IPS DF 6.9 (cell line): ENCODE measurements around the gene PDP2.
"Not testable (repeated sequence)": the region's sequence is repeated elsewhere in the genome, so short reads cannot be mapped to it uniquely, and the experiment has no call there.

Experiments used
- DNase-seq: peaks from one replicate; pipeline ENCODE4 v3.0.0-alpha.2; 2013; ENCODE audit warnings: low read depth, low spot score
- H3K27ac ChIP-seq: one replicate; pipeline ENCODE4 v1.5.1; 2013; ENCODE audit warnings: low read length, control low read depth
- H3K27me3 ChIP-seq: 2 replicates; pipeline ENCODE4 v1.6.1; 2013; ENCODE audit warnings: mild to moderate bottlenecking, low read length; ENCODE audit not compliant: control insufficient read depth, insufficient read depth
- H3K36me3 ChIP-seq: 2 replicates; pipeline ENCODE4 v1.6.1; 2013; ENCODE audit warnings: low read length; ENCODE audit not compliant: control insufficient read depth, insufficient read depth
- H3K4me1 ChIP-seq: 2 replicates; pipeline ENCODE4 v1.6.1; 2013; ENCODE audit warnings: low read length; ENCODE audit not compliant: control insufficient read depth, insufficient read depth
- H3K4me3 ChIP-seq: 2 replicates; pipeline ENCODE4 v1.5.1; 2013; ENCODE audit warnings: mild to moderate bottlenecking, low read length
- H3K9me3 ChIP-seq: 2 replicates; pipeline ENCODE4 v1.6.1; 2013; ENCODE audit warnings: low read length, inconsistent platforms; ENCODE audit not compliant: control insufficient read depth, insufficient read depth
- WGBS: extraction: QIAGEN DNeasy Blood & Tissue Kit; methylation state at CpG from one replicate; pipeline ENCODE4 v1.1.7; 2013; ENCODE audit warnings: mixed read lengths, missing lambda C conversion rate; ENCODE audit not compliant: insufficient read length, insufficient coverage; 5-methylcytosine and 5-hydroxymethylcytosine counted together

PDP2 gene

DNA sequence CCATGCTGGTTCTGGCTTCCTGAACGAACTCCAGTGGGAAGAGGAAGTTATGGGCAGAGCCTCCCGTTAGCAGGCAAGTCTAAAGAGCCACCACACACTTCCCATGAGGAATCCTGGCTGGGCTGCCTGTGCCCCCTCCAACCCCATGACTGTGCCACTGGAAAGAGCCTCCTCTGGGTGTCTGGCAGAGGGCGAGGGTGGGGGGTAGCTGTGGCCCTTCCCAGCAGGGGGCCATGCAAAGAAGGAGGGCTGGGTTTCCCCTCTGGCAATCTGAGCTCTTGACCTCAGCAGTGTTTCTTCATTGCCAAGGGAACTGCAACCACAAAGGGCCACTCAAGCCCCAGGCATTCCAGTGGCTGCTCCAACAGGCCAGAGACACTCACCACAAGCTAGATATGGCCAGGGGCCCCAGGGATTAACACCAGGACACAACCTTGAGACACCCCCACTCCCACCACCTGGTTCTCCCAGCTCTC, 46.7 kb downstream of the PDP2 start:
- no peak overlapping the region for H3K4me3 ChIP-seq
- H3K27me3 ChIP-seq: peaks cover 14% of the 10 kb centered on the region
- no peaks in the 10 kb centered on the region for H3K36me3 ChIP-seq
- no CpG with 5 or more reads among the region's 3 CpGs for WGBS
- DNase-seq: no peak
- H3K27ac ChIP-seq: no peak overlapping the region
- H3K9me3 ChIP-seq: no peaks in the 10 kb centered on the region
- no peaks in the 10 kb centered on the region for H3K4me1 ChIP-seq

DNA sequence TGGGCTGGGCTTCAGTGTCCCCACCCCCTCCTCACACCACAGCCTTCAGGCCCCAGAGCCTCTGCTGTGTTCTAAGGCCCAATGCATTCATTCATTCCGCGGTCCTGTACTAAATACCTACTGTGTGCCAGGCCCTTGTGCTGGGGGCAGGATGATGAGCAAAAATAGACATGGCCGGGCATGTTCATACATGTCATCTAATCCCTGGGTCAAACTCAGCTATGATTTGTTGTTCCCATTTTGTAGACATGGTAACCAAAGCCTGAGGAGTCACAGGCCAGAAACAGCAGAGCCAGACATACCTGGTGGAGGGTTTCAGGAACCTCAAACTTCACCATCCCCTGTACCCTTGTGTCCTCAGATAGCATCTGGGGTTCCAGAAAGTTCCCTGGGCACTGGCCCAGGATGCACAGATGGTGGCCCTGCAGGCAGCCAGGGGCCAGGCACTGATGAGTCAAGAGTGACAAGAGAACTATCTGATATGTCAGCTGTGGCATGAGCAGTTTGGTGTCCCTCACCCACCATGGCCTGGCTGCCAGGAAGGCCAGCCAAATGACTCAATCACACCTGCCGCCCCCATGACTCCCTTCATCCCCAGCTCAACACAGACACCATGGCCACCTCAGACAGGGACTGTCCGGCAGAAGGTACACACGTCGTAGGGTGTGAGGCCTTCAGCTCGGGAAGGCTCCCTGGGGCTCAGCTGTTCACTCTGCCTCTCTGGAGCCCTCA, 47.8 kb downstream of the PDP2 start:
- no peak for DNase-seq
- H3K27ac ChIP-seq: no peak overlapping the region
- H3K36me3 ChIP-seq: no peaks in the 10 kb centered on the region
- peaks cover 14% of the 10 kb centered on the region for H3K27me3 ChIP-seq
- no peaks in the 10 kb centered on the region for H3K4me1 ChIP-seq
- no peak overlapping the region for H3K4me3 ChIP-seq
- no peaks in the 10 kb centered on the region for H3K9me3 ChIP-seq
- WGBS: no CpG with 5 or more reads among the region's 8 CpGs

DNA sequence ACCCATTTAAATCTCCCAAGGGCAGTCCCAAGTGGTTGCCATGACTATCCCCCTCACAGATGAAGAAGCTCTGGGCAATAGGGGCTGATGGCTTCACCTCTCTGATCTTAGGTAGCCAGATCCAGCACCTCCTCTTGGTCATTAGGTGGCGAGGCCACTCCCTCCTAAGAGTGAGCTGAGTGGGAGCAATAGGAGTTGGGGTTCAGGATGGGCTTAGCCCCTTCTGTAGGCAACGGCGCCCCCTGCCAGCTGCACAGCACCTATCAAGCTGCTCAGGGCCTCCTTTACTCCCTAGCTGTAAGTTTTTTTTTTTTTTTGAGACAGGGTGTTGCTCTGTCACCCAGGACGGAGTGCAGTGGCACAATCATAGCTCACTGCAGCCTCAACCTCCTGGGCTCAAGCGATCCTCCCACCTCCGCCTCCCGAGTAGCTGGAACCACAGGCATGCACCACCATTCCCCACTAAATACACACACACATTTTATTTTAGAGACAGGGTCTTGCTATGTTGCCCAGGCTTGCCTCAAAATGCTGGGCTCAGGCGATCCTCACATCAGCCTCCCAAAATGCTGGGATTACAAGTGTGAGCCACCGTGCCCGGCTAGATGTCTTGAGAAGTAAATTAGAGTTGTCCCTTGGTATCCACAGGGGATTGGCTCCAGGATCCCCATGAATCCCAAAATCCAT, 48.5 kb downstream of the PDP2 start:
- Histone ChIP-seq H3K9me3 (no peaks in the 10 kb centered on the region), H3K27me3 (peaks cover 12% of the 10 kb centered on the region), H3K4me1 (0 out of 2 replicates have a peak, but pooled peaks cover 2% of the 10 kb centered on the region), H3K27ac (no peak overlapping the region), H3K36me3 (no peaks in the 10 kb centered on the region), H3K4me3 (no peak overlapping the region)
- no peak for DNase-seq
- no CpG with 5 or more reads among the region's 10 CpGs for WGBS

DNA sequence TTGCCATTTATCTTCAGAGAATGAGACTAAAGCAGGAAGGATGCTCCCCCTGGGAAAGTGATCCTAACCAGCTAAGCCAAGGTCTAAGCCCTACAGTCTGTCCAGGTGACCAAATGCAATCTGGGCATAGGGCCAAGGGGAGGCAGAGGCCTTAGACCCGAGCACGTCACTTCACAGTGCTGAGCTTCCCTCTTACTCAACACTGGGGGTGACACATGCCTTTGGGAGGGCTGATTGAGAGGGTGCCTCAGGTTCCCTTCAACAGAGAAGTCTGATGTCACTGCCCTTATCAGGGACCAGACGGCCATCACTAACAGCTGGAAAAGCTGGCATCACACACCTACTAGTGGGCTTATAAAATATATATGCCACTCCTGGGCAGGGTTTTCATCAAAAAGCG, 49.9 kb downstream of the PDP2 start:
- no peak for DNase-seq
- no peak overlapping the region for H3K27ac ChIP-seq
- no CpG with 5 or more reads among the region's 4 CpGs for WGBS
- no peaks in the 10 kb centered on the region for H3K9me3 ChIP-seq
- no peaks in the 10 kb centered on the region for H3K36me3 ChIP-seq
- H3K4me1 ChIP-seq: 0 out of 2 replicates have a peak, but pooled peaks cover 2% of the 10 kb centered on the region
- H3K4me3 ChIP-seq: no peak overlapping the region
- H3K27me3 ChIP-seq: peaks cover 11% of the 10 kb centered on the region

DNA sequence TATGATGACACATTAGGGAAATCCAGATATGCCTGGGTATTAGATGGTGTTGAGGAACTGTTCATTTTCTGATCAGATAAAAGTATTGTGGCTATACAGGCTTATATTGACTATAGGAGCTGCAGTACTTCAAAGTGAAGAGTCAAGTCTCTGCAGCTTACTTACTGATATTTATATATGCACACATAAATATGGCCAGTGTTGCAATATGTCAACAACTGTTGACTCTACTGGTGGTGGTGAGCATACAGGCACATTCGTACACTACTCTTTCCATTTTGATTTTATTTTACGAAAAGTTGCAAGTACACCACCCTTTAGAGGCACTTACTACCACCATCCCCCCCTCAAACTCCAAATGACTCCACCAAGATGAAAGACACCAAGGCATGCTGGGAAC, 51.4 kb downstream of the PDP2 start:
- no peak overlapping the region for H3K27ac ChIP-seq
- H3K4me3 ChIP-seq: no peak overlapping the region
- no peak for DNase-seq
- H3K36me3 ChIP-seq: no peaks in the 10 kb centered on the region
- H3K9me3 ChIP-seq: no peaks in the 10 kb centered on the region
- H3K4me1 ChIP-seq: 0 out of 2 replicates have a peak, but pooled peaks cover 2% of the 10 kb centered on the region
- no peaks in the 10 kb centered on the region; the same call in 1 of the 2 replicates for H3K27me3 ChIP-seq
- WGBS: no CpG with 5 or more reads among the region's 2 CpGs

DNA sequence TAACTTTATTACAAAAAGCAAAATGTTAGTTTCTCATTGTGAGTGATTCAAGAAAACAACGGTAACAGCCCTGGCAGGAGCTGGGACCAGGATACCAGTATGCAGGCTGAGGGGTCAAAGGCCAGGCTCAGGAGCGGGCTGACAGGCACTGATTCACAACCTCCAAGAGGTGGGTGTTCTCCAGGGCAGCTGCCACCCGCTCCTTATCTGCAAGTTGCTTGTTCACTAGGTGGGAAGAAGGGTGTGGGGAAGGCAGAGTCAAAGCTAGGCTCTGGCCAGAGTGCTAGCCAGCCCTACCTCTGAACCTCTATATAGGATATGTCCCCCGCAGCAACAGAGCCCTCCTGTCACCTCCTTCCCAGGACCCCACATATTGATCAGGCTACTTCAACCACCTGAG, 51.8 kb downstream of the PDP2 start:
- no peak for DNase-seq

DNA sequence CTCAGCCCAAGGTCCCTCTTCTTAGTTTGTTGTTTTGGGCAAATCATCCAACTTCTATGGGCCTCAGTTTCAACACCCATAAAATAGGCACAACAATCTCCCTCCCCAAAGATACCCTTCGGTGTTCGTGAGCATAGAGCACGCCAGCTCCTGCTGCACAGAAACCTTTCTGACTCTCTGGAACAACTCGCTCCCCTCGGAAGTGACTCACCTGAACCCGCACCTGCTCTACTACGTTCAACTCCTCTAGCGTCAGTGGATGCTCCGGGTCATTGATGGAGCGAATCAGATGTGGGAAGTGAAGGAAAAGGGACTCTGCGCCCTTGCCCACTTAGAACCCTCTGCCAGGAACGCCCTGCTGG, 53.4 kb downstream of the PDP2 start:
- 0 out of 2 replicates have a peak, but pooled peaks cover 2% of the 10 kb centered on the region for H3K4me1 ChIP-seq
- H3K27ac ChIP-seq: no peak overlapping the region
- H3K4me3 ChIP-seq: peak overlapping the region; percentile 76; the same call in 1 of the 2 replicates
- H3K36me3 ChIP-seq: no peaks in the 10 kb centered on the region
- no peaks in the 10 kb centered on the region for H3K9me3 ChIP-seq
- no peak for DNase-seq
- no peaks in the 10 kb centered on the region for H3K27me3 ChIP-seq
- WGBS: no CpG with 5 or more reads among the region's 12 CpGs

More for the DNA sequence above, 51.8 kb downstream of the PDP2 start:
- Histone ChIP-seq H3K36me3 (no peaks in the 10 kb centered on the region), H3K4me3 (no peak overlapping the region), H3K9me3 (no peaks in the 10 kb centered on the region), H3K4me1 (0 out of 2 replicates have a peak, but pooled peaks cover 2% of the 10 kb centered on the region), H3K27ac (no peak overlapping the region), H3K27me3 (no peaks in the 10 kb centered on the region)
- no CpG with 5 or more reads among the region's 4 CpGs for WGBS

DNA sequence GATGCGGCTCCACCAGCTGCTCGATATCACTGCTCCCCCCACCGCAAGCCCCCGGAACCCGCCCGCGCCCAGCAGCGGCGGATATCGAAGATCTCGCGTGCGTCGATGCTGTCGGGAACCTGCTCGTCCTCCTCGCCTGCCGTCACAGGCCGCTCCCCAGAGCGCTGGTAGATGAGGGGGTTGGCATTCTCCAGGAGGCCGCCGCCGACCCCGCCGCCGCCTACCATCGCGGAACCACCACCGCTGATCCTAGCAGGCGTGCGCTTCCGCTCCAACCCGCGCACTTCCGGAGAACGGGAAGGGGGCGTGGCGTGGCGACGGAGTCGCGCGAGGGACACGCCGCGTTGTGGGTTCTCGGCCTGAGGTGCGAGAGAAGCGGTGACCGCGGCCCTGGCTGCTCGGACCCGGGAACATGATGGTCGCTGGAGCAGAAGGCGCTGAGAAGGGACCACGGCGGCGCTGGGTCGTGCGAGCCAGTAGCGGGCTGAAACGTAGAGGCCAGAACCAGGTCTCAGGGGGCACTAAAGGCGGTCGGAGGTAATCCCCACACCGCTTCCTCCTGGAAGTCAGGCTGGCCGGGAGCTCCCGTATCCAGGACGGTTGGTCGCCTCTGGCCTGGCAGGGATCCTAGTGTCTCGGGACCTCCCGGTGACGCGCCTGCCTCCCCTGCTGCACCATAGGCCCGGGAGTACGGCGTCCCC, 54.0 kb downstream of the PDP2 start, which contains the start of gene CIAO2B:
Gene CIAO2B, minus strand, starts transcription at position 265 of the 701 bp plus-strand sequence. Its CDS starts 38 bp downstream, at position 227.
- Histone ChIP-seq H3K27ac (no peak within 1 kb of the TSS), H3K36me3 (no peaks in the 10 kb centered on the region), H3K4me1 (0 out of 2 replicates have a peak, but pooled peaks cover 2% of the 10 kb centered on the region), H3K27me3 (no peaks in the 10 kb centered on the region), H3K9me3 (no peaks in the 10 kb centered on the region), H3K4me3 (peak within 1 kb of the TSS; percentile 76; the same call in 1 of the 2 replicates)
- no CpG with 5 or more reads among the region's 76 CpGs for WGBS
- DNase-seq: no peak

DNA sequence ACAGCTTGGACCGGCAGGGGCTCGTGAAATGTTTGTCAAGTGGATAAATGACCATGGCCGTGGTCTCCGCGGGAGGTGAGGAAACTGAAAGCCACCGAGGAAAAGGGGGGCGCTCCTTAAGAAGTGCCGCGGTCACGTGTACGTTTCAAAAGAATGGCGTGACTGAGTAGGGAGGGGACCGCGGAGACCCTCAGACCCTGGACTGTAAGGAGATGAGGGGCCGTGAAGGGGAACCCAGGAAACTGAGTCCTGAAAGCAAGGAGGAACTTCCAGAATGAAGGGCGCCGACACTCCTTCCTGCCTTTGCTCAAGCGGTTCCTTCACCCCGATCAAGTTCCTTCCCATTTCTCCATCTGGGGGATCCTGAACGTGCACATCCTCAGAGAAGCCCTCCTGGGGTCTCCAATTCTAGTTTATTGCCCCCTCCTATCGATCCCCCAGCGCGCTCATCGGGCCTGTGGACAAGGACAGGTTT, 54.6 kb downstream of the PDP2 start:
- not testable (repeated sequence) for H3K4me1 ChIP-seq, DNase-seq, H3K36me3 ChIP-seq, H3K9me3 ChIP-seq, H3K27me3 ChIP-seq, H3K27ac ChIP-seq
- WGBS: no CpG with 5 or more reads among the region's 24 CpGs
- H3K4me3 ChIP-seq: peak overlapping the region; percentile 76; the same call in 1 of the 2 replicates
